ENCODE data around the gene PRMT7. TPM values are rescaled to one million over a fixed set of nuclear protein-coding genes. Genes with fewer than 3 reads are reported as not detected.
A peak's percentile ranks its signal among the peaks of the same experiment; 100 is the strongest.

Gene PRMT7
- total RNA-seq, 2 experiments from 2014 or later, result 50.4 to 52.2 TPM

GRCh38 chr16:68369168-68369567, 58.3 kb downstream of the PRMT7 start:
- no peaks in the 10 kb centered on the region for H3K9me3 Mint-ChIP-seq
- POLR2A ChIA-PET, result interaction anchor here (2.1 to 2.3 kb wide), 2 partner anchors 9 to 12 kb away, joined by 6 to 14 read pairs; no protein-coding TSS in a partner anchor

DNA sequence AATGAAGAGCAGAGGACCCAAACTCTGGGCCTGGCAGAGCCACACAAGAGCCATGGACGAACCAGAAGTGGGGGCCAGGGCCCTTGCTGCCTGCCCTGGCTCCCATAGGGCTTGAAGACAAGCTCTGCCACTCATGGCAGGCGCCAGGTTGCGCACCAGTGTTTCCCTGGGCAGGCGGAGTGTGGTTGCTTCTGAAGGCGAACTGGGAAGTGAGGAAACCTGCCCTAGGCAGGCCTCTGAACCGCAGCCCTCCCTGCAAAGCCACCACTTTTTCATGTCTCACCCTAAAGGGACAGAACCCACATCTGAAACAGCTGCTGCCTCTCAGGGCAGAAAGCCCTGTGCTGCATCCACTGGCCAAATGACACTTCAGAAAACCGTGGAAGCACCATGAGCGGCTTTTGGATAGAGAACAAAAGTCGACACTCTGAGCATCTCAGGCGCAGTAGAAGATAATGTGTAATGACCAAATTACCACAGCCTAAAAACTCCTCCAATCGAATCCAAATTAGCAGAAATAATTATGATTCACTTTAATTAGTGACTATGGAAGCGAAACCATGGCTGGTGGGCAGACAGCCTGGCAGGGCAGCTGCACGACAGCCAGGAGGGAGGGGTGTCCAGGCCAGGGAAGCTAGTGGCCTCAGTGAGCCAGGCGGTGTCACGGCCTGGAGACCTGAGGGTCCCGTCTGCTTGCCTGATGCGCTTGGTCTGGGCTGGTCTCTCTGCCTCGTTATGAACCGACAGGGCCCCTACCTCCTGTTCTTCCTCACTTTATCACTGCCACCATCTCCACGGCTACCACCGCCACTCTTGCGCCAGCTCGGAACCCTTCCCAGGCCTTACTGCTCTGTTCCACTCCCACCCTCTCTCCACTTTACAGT, 59.1 kb downstream of the PRMT7 start:
- peak; percentile 46 for DNase-seq
- ChIA-PET POLR2A (interaction anchor here (1.7 to 2.3 kb wide), 4 partner anchors 10 to 15 kb away, joined by 5 to 14 read pairs (median 6); no protein-coding TSS in a partner anchor), CTCF (interaction anchor here (2.4 to 2.8 kb wide), 2 partner anchors 10 to 13 kb away, joined by 8 to 10 read pairs; no protein-coding TSS in a partner anchor)
- no peak overlapping the region for H3K4me3 Mint-ChIP-seq
- H3K36me3 Mint-ChIP-seq (ENCODE audit: low read depth), result no peaks in the 10 kb centered on the region
- H3K9me3 Mint-ChIP-seq, result no peaks in the 10 kb centered on the region
- no peak overlapping the region for H3K27ac Mint-ChIP-seq
- H3K27me3 Mint-ChIP-seq, result peaks cover 48% of the 10 kb centered on the region
- H3K4me1 Mint-ChIP-seq, result peaks cover 29% of the 10 kb centered on the region

More at GRCh38 chr16:68369168-68369567, 58.3 kb downstream of the PRMT7 start:
- peaks cover 51% of the 10 kb centered on the region for H3K27me3 Mint-ChIP-seq
- H3K27ac Mint-ChIP-seq, result no peak overlapping the region
- H3K4me3 Mint-ChIP-seq, result no peak overlapping the region
- no peak for DNase-seq
- peaks cover 35% of the 10 kb centered on the region for H3K4me1 Mint-ChIP-seq
- H3K36me3 Mint-ChIP-seq (ENCODE audit: low read depth), result no peaks in the 10 kb centered on the region
- CTCF ChIA-PET, result interaction anchor here (0.9 to 2.8 kb wide), 3 partner anchors 9 to 152 kb away, joined by 4 to 10 read pairs (median 8); no protein-coding TSS in a partner anchor

DNA sequence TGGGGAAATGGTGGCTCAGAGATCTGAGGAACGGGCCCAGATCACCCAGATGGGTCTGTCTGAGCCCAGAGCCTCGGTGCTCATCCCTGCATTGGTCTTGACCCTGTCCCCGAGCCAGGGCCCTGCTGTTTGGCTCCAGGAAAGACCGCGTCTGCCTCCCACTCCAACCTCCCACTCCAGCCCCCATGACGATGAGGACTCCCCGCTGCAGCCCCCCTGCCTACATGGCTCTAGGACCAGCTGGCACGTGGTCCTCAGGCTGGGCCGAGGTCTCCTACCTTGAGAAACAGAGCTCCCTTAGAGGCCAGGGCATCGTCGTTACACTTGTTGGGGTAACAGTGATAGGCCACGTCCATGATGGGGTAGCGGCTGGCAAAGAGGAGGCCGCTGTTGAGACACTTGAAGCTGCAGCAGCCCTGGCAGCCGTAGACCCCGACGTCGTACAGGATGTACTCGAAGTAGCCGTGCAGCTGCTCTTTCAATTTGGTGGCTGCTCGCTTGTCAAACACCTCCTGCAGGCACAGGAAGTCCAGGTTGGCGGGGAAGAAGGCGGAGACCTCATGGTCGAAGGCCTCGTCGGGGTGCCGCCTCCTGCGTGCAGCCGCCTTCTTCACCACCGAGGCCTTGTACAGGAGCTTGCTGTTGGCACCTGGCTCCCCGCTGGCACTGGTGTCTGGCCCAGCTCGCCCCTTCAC, 59.9 kb downstream of the PRMT7 start:
- Mint-ChIP-seq H3K9me3 (no peaks in the 10 kb centered on the region), H3K4me1 (peaks cover 29% of the 10 kb centered on the region), H3K36me3 (ENCODE audit: low read depth) (no peaks in the 10 kb centered on the region), H3K27me3 (peaks cover 48% of the 10 kb centered on the region), H3K4me3 (no peak overlapping the region), H3K27ac (no peak overlapping the region)
- ChIA-PET CTCF (interaction anchor here (2.8 kb wide), 1 partner anchor 10 kb away, joined by 8 read pairs; no protein-coding TSS in a partner anchor), POLR2A (interaction anchor here (0.7 to 2.1 kb wide), 4 partner anchors 11 to 28 kb away, joined by 3 to 7 read pairs (median 6); no protein-coding TSS in a partner anchor)
- DNase-seq, result peak; percentile 33

DNA sequence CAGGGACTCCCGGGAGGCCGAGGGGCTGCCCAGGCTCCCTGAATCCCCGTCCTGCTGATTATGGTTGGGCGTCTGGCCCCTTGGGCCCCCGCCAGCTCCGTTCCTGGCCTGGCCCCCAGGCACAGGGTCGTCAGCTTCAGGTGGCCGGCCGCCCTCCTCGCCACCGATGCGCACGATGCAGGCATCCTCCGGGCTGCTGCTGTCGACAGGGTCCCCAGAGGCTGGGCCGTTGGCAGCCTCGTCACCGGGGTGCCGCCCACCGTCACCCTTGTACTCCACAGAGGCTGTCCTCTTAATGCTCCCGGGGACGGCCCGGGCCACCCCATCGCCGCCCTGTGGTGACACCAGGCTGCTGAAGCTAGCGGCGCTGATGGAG, 60.4 kb downstream of the PRMT7 start:
- ChIA-PET POLR2A (interaction anchor here (0.7 to 2.1 kb wide), 4 partner anchors 12 to 27 kb away, joined by 3 to 7 read pairs (median 6); no protein-coding TSS in a partner anchor), CTCF (interaction anchor here (1.0 kb wide), 1 partner anchor 156 kb away, joined by 3 read pairs; no protein-coding TSS in a partner anchor)
- Mint-ChIP-seq H3K27me3 (peaks cover 49% of the 10 kb centered on the region), H3K27ac (no peak overlapping the region), H3K4me1 (peaks cover 29% of the 10 kb centered on the region), H3K9me3 (no peaks in the 10 kb centered on the region), H3K4me3 (no peak overlapping the region), H3K36me3 (ENCODE audit: low read depth) (no peaks in the 10 kb centered on the region)
- DNase-seq, result no peak

GRCh38 chr16:68371706-68372380, 61.0 kb downstream of the PRMT7 start:
- Mint-ChIP-seq H3K36me3 (ENCODE audit: low read depth) (no peaks in the 10 kb centered on the region), H3K4me3 (no peak overlapping the region), H3K27ac (no peak overlapping the region), H3K27me3 (peaks cover 49% of the 10 kb centered on the region), H3K4me1 (peaks cover 29% of the 10 kb centered on the region), H3K9me3 (no peaks in the 10 kb centered on the region)
- CTCF ChIA-PET, result interaction anchor here (0.8 to 1.0 kb wide), 2 partner anchors 71 to 156 kb away, joined by 3 read pairs; no protein-coding TSS in a partner anchor
- POLR2A ChIA-PET, result interaction anchor here (0.8 to 1.8 kb wide), 4 partner anchors 9 to 15 kb away, joined by 3 to 7 read pairs (median 4); no protein-coding TSS in a partner anchor
- DNase-seq, result no peak

DNA sequence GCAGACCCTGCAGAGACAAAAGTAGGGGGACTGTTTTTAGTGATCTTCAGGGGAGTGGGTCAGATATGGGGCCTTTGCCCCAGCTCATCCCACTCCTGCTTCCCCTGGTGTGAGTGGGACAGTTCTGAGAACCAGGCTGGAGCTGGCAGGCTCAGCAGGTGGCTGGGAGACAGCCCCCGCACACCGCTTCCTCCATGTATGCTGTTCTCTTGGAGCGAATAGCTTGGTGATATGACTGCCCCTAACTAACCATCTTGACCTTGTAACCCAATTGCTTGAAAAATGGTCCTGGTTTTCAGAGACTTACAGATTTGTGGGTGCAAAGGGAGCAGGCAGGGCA, 61.5 kb downstream of the PRMT7 start:
- CTCF ChIA-PET, result interaction anchor here (0.8 to 1.0 kb wide), 2 partner anchors 71 to 155 kb away, joined by 3 read pairs; no protein-coding TSS in a partner anchor
- Mint-ChIP-seq H3K4me1 (peaks cover 29% of the 10 kb centered on the region), H3K4me3 (no peak overlapping the region), H3K9me3 (no peaks in the 10 kb centered on the region), H3K27me3 (peaks cover 46% of the 10 kb centered on the region), H3K36me3 (ENCODE audit: low read depth) (no peaks in the 10 kb centered on the region), H3K27ac (no peak overlapping the region)
- POLR2A ChIA-PET, result interaction anchor here (0.8 to 1.3 kb wide), 2 partner anchors 9 to 15 kb away, joined by 3 to 4 read pairs; no protein-coding TSS in a partner anchor
- no peak for DNase-seq

DNA sequence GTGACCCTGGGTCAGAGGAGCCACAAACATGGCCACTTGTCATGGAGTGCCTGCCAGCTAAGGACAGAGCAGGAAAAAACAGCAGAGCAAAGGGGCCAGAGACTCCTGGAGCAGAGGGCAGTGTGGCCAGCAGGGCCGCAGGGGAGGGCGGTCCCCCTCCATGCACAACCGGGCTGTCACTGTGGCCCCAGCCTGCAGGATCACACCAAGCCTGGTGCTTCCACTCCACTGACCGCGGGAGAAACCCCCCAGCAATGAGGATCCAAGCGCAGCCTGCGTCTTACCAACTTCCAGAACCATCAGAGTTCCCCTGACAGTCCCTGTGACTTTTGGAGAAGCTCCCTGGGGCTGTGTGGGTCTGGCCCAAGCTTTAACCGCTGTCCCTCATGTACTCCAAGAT, 62.0 kb downstream of the PRMT7 start:
- POLR2A ChIA-PET, result interaction anchor here (1.3 kb wide), 1 partner anchor 10 kb away, joined by 4 read pairs; no protein-coding TSS in a partner anchor

GRCh38 chr16:68373528-68374245, 62.9 kb downstream of the PRMT7 start:
- Mint-ChIP-seq H3K27ac (no peak overlapping the region), H3K27me3 (peaks cover 39% of the 10 kb centered on the region), H3K9me3 (no peaks in the 10 kb centered on the region), H3K36me3 (ENCODE audit: low read depth) (no peaks in the 10 kb centered on the region), H3K4me1 (peaks cover 23% of the 10 kb centered on the region), H3K4me3 (no peak overlapping the region)
- POLR2A ChIA-PET, result interaction anchor here (0.5 kb wide), 1 partner anchor 45 kb away, joined by 3 read pairs; no protein-coding TSS in a partner anchor
- no peak for DNase-seq
- CTCF ChIA-PET, result interaction anchor here (1.3 kb wide), 1 partner anchor 87 kb away, joined by 3 read pairs; no protein-coding TSS in a partner anchor

More for the DNA sequence above, 62.0 kb downstream of the PRMT7 start:
- Mint-ChIP-seq H3K36me3 (ENCODE audit: low read depth) (no peaks in the 10 kb centered on the region), H3K27ac (no peak overlapping the region), H3K4me1 (peaks cover 29% of the 10 kb centered on the region), H3K27me3 (peaks cover 42% of the 10 kb centered on the region), H3K4me3 (no peak overlapping the region), H3K9me3 (no peaks in the 10 kb centered on the region)
- CTCF ChIA-PET, result interaction anchor here (0.8 kb wide), 1 partner anchor 70 kb away, joined by 3 read pairs; no protein-coding TSS in a partner anchor
- DNase-seq, result no peak

DNA sequence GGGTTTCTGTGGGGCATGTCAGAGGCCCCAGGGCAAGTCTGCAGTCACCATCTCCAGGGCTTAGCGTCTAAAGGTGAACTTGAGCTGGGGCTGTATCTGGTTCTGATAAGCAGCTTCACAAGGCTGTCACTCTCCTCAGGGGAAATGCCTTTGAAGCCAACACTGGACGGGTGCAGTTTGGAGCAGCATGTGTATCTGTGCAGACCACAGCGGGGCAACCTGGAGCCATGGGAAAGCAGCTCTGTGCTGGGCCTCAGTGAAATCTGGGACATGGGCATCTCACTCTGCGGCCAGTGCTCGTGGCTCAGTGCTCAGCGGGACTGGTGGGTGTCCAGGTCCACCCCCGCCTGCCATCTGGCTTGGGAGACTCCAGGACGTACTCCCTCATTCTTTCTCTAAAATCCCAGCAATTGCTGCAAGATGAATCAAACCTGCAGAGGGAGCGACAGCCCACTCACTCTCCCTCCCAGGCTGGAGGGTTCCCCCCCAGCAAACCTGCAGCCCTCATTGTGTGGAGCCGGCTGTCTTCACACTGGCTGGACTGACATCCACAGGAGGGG, 63.5 kb downstream of the PRMT7 start:
- CTCF ChIA-PET, result interaction anchor here (1.3 kb wide), 1 partner anchor 88 kb away, joined by 3 read pairs; no protein-coding TSS in a partner anchor
- no peaks in the 10 kb centered on the region for H3K36me3 Mint-ChIP-seq (ENCODE audit: low read depth)
- H3K4me3 Mint-ChIP-seq, result no peak overlapping the region
- POLR2A ChIA-PET, result no interaction called here
- DNase-seq, result no peak
- no peak overlapping the region for H3K27ac Mint-ChIP-seq
- H3K27me3 Mint-ChIP-seq, result peaks cover 39% of the 10 kb centered on the region
- H3K9me3 Mint-ChIP-seq, result no peaks in the 10 kb centered on the region
- peaks cover 23% of the 10 kb centered on the region for H3K4me1 Mint-ChIP-seq

- peaks cover 37% of the 10 kb centered on the region for H3K27me3 Mint-ChIP-seq
- DNase-seq, result no peak
- no peaks in the 10 kb centered on the region for H3K36me3 Mint-ChIP-seq (ENCODE audit: low read depth)
- H3K9me3 Mint-ChIP-seq, result no peaks in the 10 kb centered on the region
- H3K27ac Mint-ChIP-seq, result no peak overlapping the region
- H3K4me1 Mint-ChIP-seq, result peaks cover 22% of the 10 kb centered on the region
- no peak overlapping the region for H3K4me3 Mint-ChIP-seq
- ChIA-PET POLR2A (no interaction called here), CTCF (interaction anchor here (0.5 to 1.3 kb wide), 2 partner anchors 89 to 577 kb away, joined by 3 read pairs; no protein-coding TSS in a partner anchor)
These were observed 64.3 kb downstream of the PRMT7 start for GRCh38 chr16:68374961-68375660.

Measured in activated CD4-positive, alpha-beta memory T cell treated with anti-CD3 and anti-CD28 coated beads, Interleukin-2, amount 10 ng/mL, durations not matched to agents 7 days and 5 days (primary cell).